BLaER1 (cell line): Measurements from ENCODE around the gene COL4A3.

Experiments used
- H3K27ac ChIP-seq: shearing (Covaris generic); formaldehyde crosslinking; 2 replicates; pipeline ENCODE4 v1.8.1; 2022
- H3K27me3 ChIP-seq: shearing (Covaris generic); formaldehyde crosslinking; 2 replicates; pipeline ENCODE4 v1.8.1; 2022
- H3K36me3 ChIP-seq: shearing (Covaris generic); formaldehyde crosslinking; 2 replicates; pipeline ENCODE4 v1.8.1; 2022
- H3K4me1 ChIP-seq: shearing (Covaris generic); formaldehyde crosslinking; 2 replicates; pipeline ENCODE4 v1.8.1; 2022
- H3K4me2 ChIP-seq: shearing (Covaris generic); formaldehyde crosslinking; 2 replicates; pipeline ENCODE4 v1.8.1; 2022
- H3K4me3 ChIP-seq: shearing (Covaris generic); formaldehyde crosslinking; 2 replicates; pipeline ENCODE4 v1.8.1; 2022
- H3K9ac ChIP-seq: shearing (Covaris generic); formaldehyde crosslinking; 2 replicates; pipeline ENCODE4 v1.8.1; 2022
- H3K9me3 ChIP-seq: shearing (Covaris generic); formaldehyde crosslinking; 2 replicates; pipeline ENCODE4 v1.8.1; 2022
- H4K20me1 ChIP-seq: shearing (Covaris generic); formaldehyde crosslinking; 2 replicates; pipeline ENCODE4 v1.8.1; 2022
- Cebpa-rat ChIP-seq: shearing (Covaris generic); IDR thresholded peaks from 2 replicates; pipeline ENCODE4 v1.8.1; 2022

Gene COL4A3

GRCh38 chr2:227228061-227228667 is 63.7 kb downstream of the COL4A3 start:
- no peak for TF ChIP-seq Cebpa-rat
- Histone ChIP-seq H3K9ac (no peak overlapping the region), H3K27me3 (no peaks in the 10 kb centered on the region), H3K36me3 (no peaks in the 10 kb centered on the region), H4K20me1 (no peaks in the 10 kb centered on the region), H3K4me2 (no peak overlapping the region), H3K4me3 (no peak overlapping the region), H3K9me3 (no peaks in the 10 kb centered on the region), H3K27ac (no peak overlapping the region), H3K4me1 (no peaks in the 10 kb centered on the region)

GRCh38 chr2:227230151-227230550 is 65.7 kb downstream of the COL4A3 start:
- H3K36me3 ChIP-seq, result no peaks in the 10 kb centered on the region
- no peak overlapping the region for H3K9ac ChIP-seq
- no peaks in the 10 kb centered on the region for H3K27me3 ChIP-seq
- H3K9me3 ChIP-seq, result no peaks in the 10 kb centered on the region
- TF ChIP-seq Cebpa-rat, result no peak
- H3K4me2 ChIP-seq, result no peak overlapping the region
- no peak overlapping the region for H3K27ac ChIP-seq
- H3K4me1 ChIP-seq, result no peaks in the 10 kb centered on the region
- no peak overlapping the region for H3K4me3 ChIP-seq
- no peaks in the 10 kb centered on the region for H4K20me1 ChIP-seq

DNA sequence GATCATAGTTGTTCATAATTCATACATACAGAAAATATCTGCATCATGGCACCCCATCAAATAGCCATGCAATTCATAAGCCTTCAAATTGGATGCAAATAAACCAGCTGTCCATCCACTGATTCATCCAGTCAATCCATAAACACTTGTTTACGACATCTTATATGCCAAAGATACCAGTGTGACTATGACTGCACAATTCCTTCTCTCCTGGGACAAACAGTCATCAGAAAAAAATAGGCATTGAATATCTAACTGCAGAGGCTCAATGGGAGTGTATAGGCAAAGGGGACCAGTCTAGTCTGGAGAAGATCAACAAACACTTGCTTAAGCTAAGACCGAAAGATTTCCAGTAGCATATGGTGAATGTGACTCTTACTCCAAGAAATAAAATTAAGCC is 70.0 kb downstream of the COL4A3 start:
- TF ChIP-seq Cebpa-rat, result no peak
- H3K4me2 ChIP-seq, result no peak overlapping the region
- H3K27ac ChIP-seq, result no peak overlapping the region

DNA sequence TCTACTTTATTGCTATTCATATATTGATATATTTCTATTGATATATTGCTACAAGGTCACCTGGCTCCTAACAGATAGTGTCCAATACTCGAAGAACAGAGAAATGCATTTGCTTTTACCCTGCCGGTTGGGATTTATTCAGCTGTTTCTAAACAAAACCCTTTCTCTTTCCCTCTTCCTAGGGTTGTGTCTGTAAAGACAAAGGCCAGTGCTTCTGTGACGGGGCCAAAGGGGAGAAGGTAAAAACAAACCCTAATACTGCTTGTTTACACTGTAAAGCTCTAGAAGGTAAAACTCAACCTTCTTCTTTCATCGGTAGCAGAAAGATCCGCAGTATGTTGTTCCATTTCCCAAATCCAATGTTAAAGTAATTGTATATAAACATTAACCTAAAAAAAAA is 73.4 kb downstream of the COL4A3 start:
- H3K4me3 ChIP-seq, result no peak overlapping the region
- no peak overlapping the region for H3K27ac ChIP-seq
- H3K27me3 ChIP-seq, result no peaks in the 10 kb centered on the region
- H3K4me2 ChIP-seq, result no peak overlapping the region
- no peak for TF ChIP-seq Cebpa-rat
- H3K36me3 ChIP-seq, result no peaks in the 10 kb centered on the region
- no peaks in the 10 kb centered on the region for H3K4me1 ChIP-seq
- no peaks in the 10 kb centered on the region for H4K20me1 ChIP-seq
- H3K9me3 ChIP-seq, result no peaks in the 10 kb centered on the region
- H3K9ac ChIP-seq, result no peak overlapping the region

More for the DNA sequence above, 70.0 kb downstream of the COL4A3 start:
- Histone ChIP-seq H3K9ac (no peak overlapping the region), H3K4me3 (no peak overlapping the region), H3K27me3 (no peaks in the 10 kb centered on the region), H3K36me3 (no peaks in the 10 kb centered on the region), H3K4me1 (no peaks in the 10 kb centered on the region), H4K20me1 (no peaks in the 10 kb centered on the region), H3K9me3 (no peaks in the 10 kb centered on the region)

- Histone ChIP-seq H3K27ac (no peak overlapping the region), H4K20me1 (no peaks in the 10 kb centered on the region), H3K4me2 (no peak overlapping the region), H3K36me3 (no peaks in the 10 kb centered on the region), H3K4me3 (no peak overlapping the region), H3K9me3 (no peaks in the 10 kb centered on the region), H3K4me1 (no peaks in the 10 kb centered on the region), H3K9ac (no peak overlapping the region), H3K27me3 (no peaks in the 10 kb centered on the region)
- no peak for TF ChIP-seq Cebpa-rat
Observed at GRCh38 chr2:227238238-227239237, 74.1 kb downstream of the COL4A3 start.

- Histone ChIP-seq H3K4me3 (no peak overlapping the region), H3K36me3 (no peaks in the 10 kb centered on the region), H4K20me1 (no peaks in the 10 kb centered on the region), H3K4me1 (no peaks in the 10 kb centered on the region), H3K9ac (no peak overlapping the region), H3K27ac (no peak overlapping the region), H3K27me3 (no peaks in the 10 kb centered on the region), H3K4me2 (no peak overlapping the region), H3K9me3 (no peaks in the 10 kb centered on the region)
- TF ChIP-seq Cebpa-rat, result no peak
Observed at GRCh38 chr2:227241005-227241404, 76.6 kb downstream of the COL4A3 start.

DNA sequence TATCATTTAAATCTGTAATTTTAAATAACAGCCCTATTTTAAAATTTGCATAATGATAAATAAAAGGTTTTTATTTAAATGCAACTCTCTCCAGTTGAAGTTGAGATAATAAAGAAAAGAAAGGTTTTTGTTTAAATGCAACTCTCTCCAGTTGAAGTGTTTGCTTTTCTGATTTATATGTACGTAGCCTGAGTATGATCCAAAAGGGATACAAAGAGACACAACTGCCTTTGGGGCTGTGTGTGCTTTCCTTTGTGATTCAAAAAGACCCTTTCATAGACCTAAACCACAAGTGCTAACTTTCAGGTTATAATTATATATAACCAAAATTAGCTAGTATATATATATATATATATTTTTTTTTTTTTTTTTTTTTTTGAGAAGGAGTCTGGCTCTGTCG is 84.5 kb downstream of the COL4A3 start:
- H3K27ac ChIP-seq, result no peak overlapping the region
- H3K9ac ChIP-seq, result no peak overlapping the region
- no peaks in the 10 kb centered on the region for H4K20me1 ChIP-seq
- no peak overlapping the region for H3K4me3 ChIP-seq
- no peak overlapping the region for H3K4me2 ChIP-seq
- H3K4me1 ChIP-seq, result no peaks in the 10 kb centered on the region
- no peaks in the 10 kb centered on the region for H3K9me3 ChIP-seq
- TF ChIP-seq Cebpa-rat, result no peak
- H3K27me3 ChIP-seq, result no peaks in the 10 kb centered on the region
- no peaks in the 10 kb centered on the region for H3K36me3 ChIP-seq

DNA sequence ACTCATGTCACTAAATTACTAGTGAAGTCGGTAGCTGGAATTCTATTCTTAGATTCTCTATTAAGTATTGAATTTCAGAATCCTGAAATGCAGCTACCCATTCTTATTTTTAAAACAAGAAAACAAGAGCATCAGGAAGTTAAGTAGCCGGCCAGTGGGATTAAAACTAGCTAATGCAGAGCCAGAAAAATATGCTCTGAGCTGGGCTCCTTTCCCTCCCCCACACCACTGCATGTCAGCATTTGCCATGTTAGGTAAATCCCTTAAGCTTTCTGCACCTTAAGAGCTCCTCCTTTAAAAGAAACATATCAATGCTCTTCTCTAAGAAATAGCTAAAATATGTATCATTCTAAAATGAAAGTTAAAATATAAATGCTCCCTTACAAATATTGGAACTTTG is 88.4 kb downstream of the COL4A3 start:
- no peak overlapping the region for H3K4me3 ChIP-seq

DNA sequence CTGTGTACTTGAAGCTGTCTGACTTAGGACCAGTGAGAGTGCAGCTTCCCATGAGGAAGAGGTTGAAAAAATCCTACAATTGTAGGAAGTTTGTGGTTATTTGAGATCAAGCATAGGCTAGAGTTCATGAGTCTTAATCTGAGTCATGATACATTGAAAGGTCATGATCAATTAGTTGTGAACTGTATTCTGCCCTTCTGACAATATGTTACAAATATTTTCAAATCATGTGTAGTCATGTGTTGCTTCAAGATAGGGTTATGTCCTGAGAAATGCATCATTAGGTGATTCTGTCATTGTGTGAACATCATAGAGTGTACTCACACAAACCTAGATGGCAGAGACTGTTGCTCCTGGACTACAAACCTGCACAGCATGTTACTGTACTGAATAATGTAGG is 92.2 kb downstream of the COL4A3 start:
- no peak for TF ChIP-seq Cebpa-rat
- Histone ChIP-seq H3K4me3 (no peak overlapping the region), H3K9ac (no peak overlapping the region), H3K36me3 (no peaks in the 10 kb centered on the region), H3K4me1 (0 out of 2 replicates have a peak, but pooled peaks cover 5% of the 10 kb centered on the region), H3K27me3 (no peaks in the 10 kb centered on the region), H4K20me1 (no peaks in the 10 kb centered on the region), H3K27ac (no peak overlapping the region), H3K9me3 (no peaks in the 10 kb centered on the region), H3K4me2 (no peak overlapping the region)

More for the DNA sequence above, 88.4 kb downstream of the COL4A3 start:
- no peak for TF ChIP-seq Cebpa-rat
- Histone ChIP-seq H3K27me3 (no peaks in the 10 kb centered on the region), H3K27ac (no peak overlapping the region), H3K9ac (no peak overlapping the region), H3K4me2 (no peak overlapping the region), H3K36me3 (no peaks in the 10 kb centered on the region), H3K9me3 (no peaks in the 10 kb centered on the region), H3K4me1 (no peaks in the 10 kb centered on the region), H4K20me1 (no peaks in the 10 kb centered on the region)

- Histone ChIP-seq H3K36me3 (no peaks in the 10 kb centered on the region), H3K27ac (no peak overlapping the region), H3K9me3 (no peaks in the 10 kb centered on the region), H4K20me1 (no peaks in the 10 kb centered on the region), H3K4me3 (no peak overlapping the region), H3K4me1 (0 out of 2 replicates have a peak, but pooled peaks cover 5% of the 10 kb centered on the region), H3K9ac (no peak overlapping the region), H3K27me3 (no peaks in the 10 kb centered on the region), H3K4me2 (no peak overlapping the region)
- no peak for TF ChIP-seq Cebpa-rat
Observed at GRCh38 chr2:227257820-227258219, 93.4 kb downstream of the COL4A3 start.
